Thoracic aorta (tissue), 2 donors: Measurements from ENCODE around the gene MCF2L. TPM values are rescaled to one million over a fixed set of nuclear protein-coding genes. Genes with fewer than 3 reads are reported as not detected.
A peak's percentile ranks its signal among the peaks of the same experiment; 100 is the strongest.

Experiments used
- ATAC-seq: fragments of 150-250 bp; one replicate; pipeline ENCODE4 v1.8.0; 2017; ENCODE audit warnings: low read depth; ENCODE audit not compliant: insufficient number of reproducible peaks, low FRiP score
- DNase-seq: peaks from one replicate; pipeline ENCODE4 v3.0.0-alpha.2; 2020; ENCODE audit warnings: low spot score
- H3K27ac ChIP-seq, 2 donors: fragments of 200-600 bp; sonication (generic); 1 replicate in 1 of 2; 2 replicates in 1 of 2; pipeline ENCODE4 v1.5.1; 2016; ENCODE audit warnings: mild to moderate bottlenecking in 2 of 2, moderate library complexity in 2 of 2
- H3K27me3 ChIP-seq: fragments of 200-600 bp; sonication (generic); replicated peaks from 2 replicates; pipeline ENCODE4 v1.6.0; 2016; ENCODE audit warnings: mild to moderate bottlenecking; ENCODE audit not compliant: insufficient read depth
- H3K36me3 ChIP-seq: fragments of 200-600 bp; sonication (generic); one replicate; pipeline ENCODE4 v1.5.1; 2016
- H3K4me1 ChIP-seq, 2 donors: fragments of 200-600 bp; sonication (generic); 1 replicate in 1 of 2; 2 replicates in 1 of 2; pipeline versions ENCODE4 v1.5.1 to v1.6.0; 2016; ENCODE audit warnings: low read depth in 2 of 2, mild to moderate bottlenecking in 1 of 2; ENCODE audit not compliant: control insufficient read depth in 1 of 2
- H3K4me3 ChIP-seq: fragments of 200-600 bp; sonication (generic); 2 replicates; pipeline ENCODE4 v1.5.1; 2016; ENCODE audit warnings: mild to moderate bottlenecking
- H3K9me3 ChIP-seq: fragments of 200-600 bp; sonication (generic); 2 replicates; pipeline ENCODE4 v1.5.1; 2016
- CTCF ChIP-seq: fragments of 200-600 bp; sonication (generic); IDR thresholded peaks from one replicate; pipeline ENCODE4 v1.5.1; 2019; ENCODE audit warnings: antibody characterized with exemption
- total RNA-seq, 2 donors: library from RNA; depleted of rRNA; stranded (reverse); fragments of >200 nt; gene quantifications; one replicate each; pipeline versions ENCODE4 v1.1.0 to v1.2.3, GENCODE V29; 2016

Gene MCF2L
- total RNA-seq, 2 donors from 2014 or later = 34.9 to 49.2 TPM

- ATAC-seq (no peak), DNase-seq (no peak)
- TF ChIP-seq CTCF = no peak
- Histone ChIP-seq H3K27me3 (no peaks in the 10 kb centered on the region), H3K4me3 (peak overlapping the region; percentile 60), H3K36me3 (no peaks in the 10 kb centered on the region), H3K4me1 (peaks cover 0 to 7% of the 10 kb centered on the region in 2 donors), H3K27ac (no peak overlapping the region), H3K9me3 (no peaks in the 10 kb centered on the region)
Observed at GRCh38 chr13:113129480-113129879, 160.5 kb downstream of the MCF2L start.

DNA sequence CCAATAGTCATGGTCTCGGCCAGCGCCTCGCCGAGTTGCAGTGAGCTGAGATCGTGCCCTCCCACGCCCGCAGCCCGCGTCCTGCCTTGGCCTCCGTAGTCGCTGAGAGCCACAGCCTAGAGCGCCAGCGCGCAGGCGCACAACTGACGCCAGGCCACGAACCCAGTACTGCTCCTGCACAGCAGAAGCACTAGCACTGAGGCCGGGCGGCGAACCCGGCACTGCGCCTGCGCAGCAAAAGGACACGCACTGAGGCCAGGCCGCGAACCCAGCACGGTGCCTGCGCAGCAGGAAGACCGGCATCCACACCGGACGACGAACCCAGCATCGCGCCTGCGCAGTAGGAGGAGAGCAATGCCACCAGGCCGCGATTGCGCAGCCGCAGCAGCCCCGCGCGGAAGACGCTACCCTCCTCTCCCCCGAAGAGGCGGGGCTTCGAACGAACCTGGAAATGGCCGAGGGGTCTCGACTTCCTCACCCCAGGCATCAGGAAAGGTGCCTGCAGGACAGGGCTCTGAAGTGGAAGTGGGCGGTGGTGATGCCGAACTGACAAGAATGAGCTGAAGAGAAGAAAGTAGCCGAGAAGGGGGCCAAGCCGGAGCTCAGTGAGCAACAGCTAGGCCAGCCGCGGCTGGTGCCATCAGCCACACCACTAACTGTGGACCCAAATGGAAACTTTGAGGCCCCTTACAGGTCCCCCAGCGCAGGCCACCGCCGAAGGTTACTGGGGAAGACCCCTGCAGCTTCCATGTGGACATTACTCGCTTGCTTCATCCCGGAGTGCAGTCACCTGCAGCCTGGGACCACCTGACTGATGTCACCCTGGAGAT lies 161.1 kb downstream of the MCF2L start:
- DNase-seq (no peak), ATAC-seq (no peak)

GRCh38 chr13:113135281-113135760 lies 166.3 kb downstream of the MCF2L start:
- Histone ChIP-seq H3K4me3 (no peak overlapping the region), H3K27me3 (no peaks in the 10 kb centered on the region), H3K36me3 (no peaks in the 10 kb centered on the region), H3K4me1 (no peaks in the 10 kb centered on the region), H3K27ac (no peak overlapping the region), H3K9me3 (no peaks in the 10 kb centered on the region)
- DNase-seq = no peak
- TF ChIP-seq CTCF = no peak
- no peak for ATAC-seq

More for the DNA sequence above, 161.1 kb downstream of the MCF2L start:
- Histone ChIP-seq H3K9me3 (no peaks in the 10 kb centered on the region), H3K27ac (no peak overlapping the region), H3K27me3 (no peaks in the 10 kb centered on the region), H3K36me3 (no peaks in the 10 kb centered on the region), H3K4me1 (peaks cover 0 to 7% of the 10 kb centered on the region in 2 donors), H3K4me3 (peak overlapping the region; percentile 60)
- TF ChIP-seq CTCF = no peak

DNA sequence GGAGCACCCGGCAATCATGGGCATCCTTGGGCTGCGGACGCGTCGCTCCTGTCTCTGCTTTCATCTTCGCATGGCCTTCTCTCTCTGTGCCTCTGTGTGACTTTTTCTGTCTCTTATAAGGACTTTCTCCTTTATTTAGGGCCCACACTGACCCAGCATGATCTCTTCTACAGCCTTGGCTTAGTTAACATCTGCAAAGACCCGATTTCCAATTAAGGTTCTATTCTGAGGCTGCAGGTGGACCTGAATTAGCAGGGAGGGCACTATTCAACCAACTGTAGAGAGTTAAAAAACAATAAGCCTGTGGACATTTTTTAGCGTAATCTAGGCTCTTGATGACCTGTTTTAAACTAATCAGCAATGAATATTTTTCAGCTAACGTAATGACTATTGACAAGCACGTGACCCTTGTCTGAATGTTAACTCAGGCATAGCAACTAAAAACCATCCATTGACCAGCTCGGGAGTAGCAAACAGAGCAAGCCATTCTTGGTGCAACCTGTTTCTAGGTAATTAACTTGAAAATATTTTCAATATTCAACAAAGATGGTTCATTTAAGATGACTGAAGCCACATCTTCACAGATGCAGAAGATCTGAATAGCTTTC lies 168.8 kb downstream of the MCF2L start:
- H3K4me3 ChIP-seq = no peak overlapping the region
- no peak for ATAC-seq
- no peak for TF ChIP-seq CTCF
- H3K9me3 ChIP-seq = no peaks in the 10 kb centered on the region
- H3K27me3 ChIP-seq = no peaks in the 10 kb centered on the region
- DNase-seq = no peak
- no peak overlapping the region for H3K27ac ChIP-seq
- H3K4me1 ChIP-seq = no peaks in the 10 kb centered on the region
- H3K36me3 ChIP-seq = no peaks in the 10 kb centered on the region

DNA sequence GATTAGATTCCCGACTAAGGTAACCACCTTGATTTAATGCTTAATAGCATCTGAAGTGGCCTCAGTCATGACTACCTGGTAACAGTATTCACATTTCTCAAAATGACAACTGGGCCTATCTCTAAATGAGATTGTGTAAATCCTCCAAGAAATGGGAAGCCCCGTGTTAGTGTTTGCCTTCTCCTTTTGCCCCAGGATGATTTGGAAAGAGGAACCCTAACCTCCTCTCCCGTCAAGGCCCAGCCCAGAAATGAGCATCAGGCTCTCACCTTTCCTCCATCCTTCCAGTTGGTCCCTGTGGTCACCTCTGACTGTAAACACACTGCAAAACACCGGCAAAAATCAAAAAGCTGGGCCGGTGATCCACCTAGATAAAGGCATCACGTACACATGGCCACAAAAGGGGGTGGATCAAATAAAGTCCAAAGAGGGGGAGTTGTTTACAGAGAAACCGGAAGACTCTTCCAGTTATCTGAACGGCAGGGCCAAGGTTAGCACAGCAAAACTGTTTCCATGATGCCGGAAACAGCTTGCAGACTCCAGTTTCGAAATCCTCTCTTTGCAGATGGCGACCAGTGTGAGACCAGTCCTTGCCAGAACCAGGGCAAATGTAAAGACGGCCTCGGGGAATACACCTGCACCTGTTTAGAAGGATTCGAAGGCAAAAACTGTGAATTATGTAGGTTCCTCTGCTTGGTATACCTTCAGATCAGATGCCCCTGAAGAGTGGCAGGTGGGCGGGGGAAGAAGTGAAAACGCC lies 170.0 kb downstream of the MCF2L start:
- no peaks in the 10 kb centered on the region for H3K27me3 ChIP-seq
- H3K9me3 ChIP-seq = no peaks in the 10 kb centered on the region
- no peaks in the 10 kb centered on the region for H3K36me3 ChIP-seq
- no peaks in the 10 kb centered on the region for H3K4me1 ChIP-seq
- no peak for DNase-seq
- no peak overlapping the region for H3K4me3 ChIP-seq
- no peak for ATAC-seq
- no peak overlapping the region for H3K27ac ChIP-seq
- TF ChIP-seq CTCF = no peak
